ENCODE results near the gene DUSP1. TPM values are rescaled to one million over a fixed set of nuclear protein-coding genes. Genes with fewer than 3 reads are reported as not detected.

Gene DUSP1
- total RNA-seq, 2 donors from 2014 or later, result 61.7 to 102 TPM

GRCh38 chr5:172727551-172727950 is 43.4 kb downstream of the DUSP1 start:
- intact Hi-C loops (cut with DNase I), result no loop called here
- DNase-seq, result no peak
- Histone ChIP-seq H3K27ac (no peak overlapping the region), H3K9me3 (no peaks in the 10 kb centered on the region), H3K4me1 (no peaks in the 10 kb centered on the region), H3K9ac (ENCODE audit: low read depth in 2 of 2, low read length in 2 of 2) (no peak overlapping the region), H3K36me3 (no peaks in the 10 kb centered on the region), H3K4me3 (no peak overlapping the region), H3K27me3 (no peaks in the 10 kb centered on the region)
- no peak for TF ChIP-seq CTCF (IDR thresholded peaks at IDR 0.05)

- no peak overlapping the region for H3K27ac ChIP-seq
- H3K9ac ChIP-seq (ENCODE audit: low read depth in 2 of 2, low read length in 2 of 2), result no peak overlapping the region
- intact Hi-C loops (cut with DNase I), result no loop called here
- no peaks in the 10 kb centered on the region for H3K27me3 ChIP-seq
- no peak overlapping the region for H3K4me3 ChIP-seq
- TF ChIP-seq CTCF (IDR thresholded peaks at IDR 0.05), result no peak
- no peaks in the 10 kb centered on the region for H3K36me3 ChIP-seq
- H3K9me3 ChIP-seq, result no peaks in the 10 kb centered on the region
- no peak for DNase-seq
- H3K4me1 ChIP-seq, result no peaks in the 10 kb centered on the region
Observed at GRCh38 chr5:172726966-172727365, 44.0 kb downstream of the DUSP1 start.

GRCh38 chr5:172725785-172726184 is 45.2 kb downstream of the DUSP1 start:
- no peak overlapping the region for H3K9ac ChIP-seq (ENCODE audit: low read depth in 2 of 2, low read length in 2 of 2)
- no peaks in the 10 kb centered on the region for H3K9me3 ChIP-seq
- no peaks in the 10 kb centered on the region for H3K36me3 ChIP-seq
- H3K27me3 ChIP-seq, result no peaks in the 10 kb centered on the region
- no peak for TF ChIP-seq CTCF (IDR thresholded peaks at IDR 0.05)
- no peak overlapping the region for H3K27ac ChIP-seq
- no peak for DNase-seq
- H3K4me1 ChIP-seq, result no peaks in the 10 kb centered on the region
- no peak overlapping the region for H3K4me3 ChIP-seq
- intact Hi-C loops (cut with DNase I), result no loop called here

- no peak overlapping the region for H3K9ac ChIP-seq (ENCODE audit: low read depth in 2 of 2, low read length in 2 of 2)
- H3K4me3 ChIP-seq, result no peak overlapping the region
- intact Hi-C loops (cut with DNase I), result no loop called here
Observed at GRCh38 chr5:172725273-172725672, 45.7 kb downstream of the DUSP1 start.

GRCh38 chr5:172724242-172725183 is 46.5 kb downstream of the DUSP1 start:
- no peak overlapping the region for H3K9ac ChIP-seq (ENCODE audit: low read depth in 2 of 2, low read length in 2 of 2)
- H3K27ac ChIP-seq, result no peak overlapping the region
- H3K9me3 ChIP-seq, result no peaks in the 10 kb centered on the region
- no peaks in the 10 kb centered on the region for H3K36me3 ChIP-seq
- H3K4me1 ChIP-seq, result no peaks in the 10 kb centered on the region
- no peaks in the 10 kb centered on the region for H3K27me3 ChIP-seq
- intact Hi-C loops (cut with DNase I), result no loop called here
- TF ChIP-seq CTCF (IDR thresholded peaks at IDR 0.05), result no peak
- no peak overlapping the region for H3K4me3 ChIP-seq
- DNase-seq, result no peak

More at GRCh38 chr5:172725273-172725672, 45.7 kb downstream of the DUSP1 start:
- no peaks in the 10 kb centered on the region for H3K27me3 ChIP-seq
- H3K4me1 ChIP-seq, result no peaks in the 10 kb centered on the region
- H3K9me3 ChIP-seq, result no peaks in the 10 kb centered on the region
- no peaks in the 10 kb centered on the region for H3K36me3 ChIP-seq
- no peak for DNase-seq
- no peak for TF ChIP-seq CTCF (IDR thresholded peaks at IDR 0.05)
- H3K27ac ChIP-seq, result no peak overlapping the region
